Effector CD4-positive, alpha-beta T cell (primary cell): Measurements from ENCODE around the gene NOVA1.

Source experiments
- DNase-seq: peaks from one replicate; pipeline ENCODE4 v3.0.0-alpha.2; 2020

Gene NOVA1

GRCh38 chr14:26429205-26429604 lies 168.6 kb downstream of the NOVA1 start:
- DNase-seq = no peak

- no peak for DNase-seq
These were observed 170.7 kb downstream of the NOVA1 start for GRCh38 chr14:26427097-26427496.

DNA sequence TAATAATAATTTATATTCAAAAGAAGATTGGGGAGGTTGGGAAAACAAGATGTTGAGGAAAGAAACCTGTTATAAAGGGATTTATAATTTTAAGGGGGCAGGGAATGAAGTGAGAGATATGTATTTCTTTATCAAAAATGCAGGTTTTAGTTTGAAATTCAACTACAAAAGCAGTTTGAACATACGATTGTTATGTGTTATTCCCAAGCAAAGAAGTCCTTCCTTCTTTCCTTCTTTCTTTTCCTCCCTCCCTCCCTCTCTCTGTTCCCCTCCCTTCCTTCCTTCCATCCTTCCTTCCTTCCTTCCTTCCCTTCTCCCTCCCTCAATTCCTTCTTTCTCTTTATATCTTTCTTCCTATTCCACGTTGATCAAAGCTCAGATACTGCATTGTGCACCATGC lies 173.3 kb downstream of the NOVA1 start:
- no peak for DNase-seq

DNA sequence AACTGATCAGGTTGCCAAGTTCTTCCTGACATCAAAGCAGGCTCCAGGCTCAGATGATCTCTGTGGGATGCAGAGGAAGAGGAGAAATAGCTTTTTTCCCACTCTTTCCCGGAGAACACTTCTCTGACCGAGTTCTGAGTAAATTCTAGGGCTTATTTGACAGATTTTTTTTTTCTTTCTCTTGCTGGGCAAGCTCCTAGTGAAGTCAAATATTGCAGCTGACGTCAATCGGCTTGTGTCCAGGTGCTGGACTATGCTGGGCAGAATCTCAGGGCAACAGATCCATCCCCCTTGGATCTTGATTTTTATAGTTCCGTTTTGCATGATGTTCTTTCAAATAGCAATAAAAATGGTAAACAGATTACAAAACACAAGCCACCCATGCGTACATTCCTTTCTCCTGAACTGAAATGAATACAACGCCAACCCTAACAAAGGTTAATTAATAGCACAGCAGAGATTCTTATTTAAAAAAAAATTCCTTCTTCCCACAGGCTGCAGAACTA lies 182.2 kb downstream of the NOVA1 start:
- no peak for DNase-seq

GRCh38 chr14:26414926-26415325 lies 182.9 kb downstream of the NOVA1 start:
- DNase-seq = no peak

- DNase-seq = no peak
These were observed 183.7 kb downstream of the NOVA1 start for GRCh38 chr14:26414103-26414502.

GRCh38 chr14:26412421-26412820 lies 185.4 kb downstream of the NOVA1 start:
- no peak for DNase-seq

DNA sequence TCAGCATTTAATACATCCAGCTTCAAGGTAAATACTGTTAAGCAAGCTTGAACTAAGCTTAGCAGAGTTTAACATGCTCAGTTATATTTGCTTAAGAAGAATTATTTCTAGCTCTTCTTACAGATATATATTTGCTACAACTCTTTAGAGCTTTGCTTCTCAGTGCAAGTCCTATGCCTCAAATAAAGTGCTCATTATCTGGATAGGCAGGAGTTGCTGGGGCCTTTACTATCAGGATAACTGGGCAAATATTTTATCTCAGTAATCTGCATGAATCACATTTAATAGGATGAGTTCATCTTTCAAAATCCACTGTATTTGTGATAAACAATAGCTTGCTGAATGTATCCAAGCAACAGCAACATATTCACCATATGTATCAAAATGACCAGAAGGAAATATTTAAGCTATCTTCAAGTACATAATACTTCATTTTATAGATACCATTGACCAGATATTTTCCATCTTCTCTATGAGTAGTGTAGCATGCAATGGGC lies 187.6 kb downstream of the NOVA1 start:
- DNase-seq = no peak

- DNase-seq = no peak
These were observed 192.9 kb downstream of the NOVA1 start for GRCh38 chr14:26404927-26405326.

GRCh38 chr14:26403760-26404159 lies 194.1 kb downstream of the NOVA1 start:
- no peak for DNase-seq

GRCh38 chr14:26402126-26402525 lies 195.7 kb downstream of the NOVA1 start:
- no peak for DNase-seq

DNA sequence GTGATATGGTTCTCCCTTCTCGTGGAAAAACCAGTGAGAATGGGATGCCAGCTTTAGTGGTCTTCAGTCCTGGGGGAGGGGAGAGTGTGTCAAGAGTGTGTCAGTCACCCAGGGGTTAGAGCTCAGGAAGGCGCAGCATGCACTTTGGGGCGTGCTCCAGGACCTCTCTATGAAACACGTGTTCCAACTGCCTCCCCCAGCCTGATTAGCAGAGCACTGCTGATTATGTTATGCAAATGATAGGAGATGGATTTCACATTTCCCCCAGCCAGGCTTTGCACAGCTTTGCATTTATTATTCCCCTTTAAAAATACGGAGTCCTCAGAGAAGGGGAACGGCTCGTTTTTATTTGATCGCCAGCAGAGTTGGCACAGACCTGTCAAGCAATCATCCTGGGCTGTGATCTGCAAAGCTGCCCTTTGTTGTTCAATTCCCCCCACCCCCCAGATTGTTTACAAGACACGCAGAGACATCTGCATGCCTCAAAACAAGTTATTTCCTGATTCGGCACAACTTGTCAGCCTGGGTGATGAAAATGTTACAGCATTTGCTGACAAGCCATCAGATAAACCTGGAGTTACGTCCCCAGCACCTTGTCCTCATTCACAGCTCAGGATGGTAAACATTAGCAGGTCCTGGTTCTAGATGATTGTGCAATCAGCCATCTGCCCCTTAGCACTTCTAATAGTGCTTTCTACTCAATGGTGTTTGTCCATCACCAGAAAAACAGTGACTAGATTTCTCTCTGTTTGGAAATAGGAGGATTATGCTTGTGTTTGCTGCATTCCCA lies 196.5 kb downstream of the NOVA1 start:
- no peak for DNase-seq

- no peak for DNase-seq
These were observed 197.5 kb downstream of the NOVA1 start for GRCh38 chr14:26400373-26400772.

- no peak for DNase-seq
These were observed 199.2 kb downstream of the NOVA1 start for GRCh38 chr14:26398616-26399015.
